GM21576 (cell line): ENCODE measurements around the gene VAC14.

Experiments
- ATAC-seq: cut with Tn5 transposase; IDR thresholded peaks from one replicate; pipeline ENCODE4 v1.9.1; 2021; ENCODE audit warnings: mild to moderate bottlenecking, moderate library complexity; ENCODE audit not compliant: unreplicated experiment

The VAC14 gene

DNA sequence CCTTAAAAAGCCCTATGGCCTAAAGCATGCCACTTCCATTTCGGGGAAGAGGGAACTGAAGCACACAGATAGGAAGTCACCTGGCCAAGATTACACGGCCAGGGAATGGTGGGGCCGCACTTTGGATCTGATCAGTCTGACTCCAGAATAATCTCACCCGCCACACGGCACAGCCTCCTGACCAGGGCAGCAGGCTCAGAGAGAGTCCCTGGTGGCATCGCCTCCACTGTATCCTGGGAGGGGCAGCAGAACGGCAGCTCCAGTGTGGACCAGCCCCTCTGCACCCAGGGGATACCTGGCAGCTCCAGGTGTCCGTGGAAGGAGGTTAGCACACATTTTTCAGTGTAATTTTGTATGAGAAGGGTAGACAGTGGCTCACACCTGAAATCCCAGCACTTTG lies 35.5 kb downstream of the VAC14 start:
- ATAC-seq: no peak

DNA sequence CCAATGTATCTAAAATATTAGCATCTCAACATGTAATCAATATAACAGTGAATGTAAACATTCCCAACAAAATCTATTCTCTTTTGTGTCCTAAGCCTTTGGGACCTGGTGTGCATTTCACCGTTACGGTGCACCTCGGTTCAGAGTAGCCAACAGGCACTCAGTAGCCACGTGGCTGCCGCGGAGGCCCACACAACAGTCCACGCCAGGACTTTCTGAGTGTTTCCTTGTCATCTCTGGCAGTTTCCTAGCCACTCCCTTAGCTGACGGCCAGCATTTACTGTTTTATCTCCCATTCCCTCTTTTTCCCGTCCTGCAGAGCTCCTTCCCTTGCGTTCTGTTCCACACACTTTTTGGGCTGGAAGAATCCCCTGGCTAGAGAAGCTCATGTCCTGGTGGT lies 36.3 kb downstream of the VAC14 start:
- ATAC-seq: no peak

DNA sequence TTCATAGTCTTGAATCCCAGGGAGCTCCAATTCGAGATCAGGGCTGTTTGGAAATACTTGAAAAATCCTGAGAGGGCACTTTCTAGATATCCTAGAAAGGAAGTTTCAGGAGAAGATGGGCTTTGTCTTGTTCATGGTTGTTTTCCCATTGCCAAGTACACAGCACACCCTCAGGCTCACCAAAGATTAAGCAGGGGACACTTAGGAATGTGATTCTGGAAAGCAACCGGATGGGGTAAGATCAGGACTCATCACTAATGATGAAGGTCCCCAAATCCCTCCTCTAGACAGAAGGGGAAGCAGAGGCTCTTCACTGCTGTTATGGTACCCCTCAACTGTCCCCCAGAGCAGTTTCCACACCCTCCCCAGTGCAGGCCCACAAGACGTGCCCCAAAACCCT lies 40.7 kb downstream of the VAC14 start:
- ATAC-seq: no peak

DNA sequence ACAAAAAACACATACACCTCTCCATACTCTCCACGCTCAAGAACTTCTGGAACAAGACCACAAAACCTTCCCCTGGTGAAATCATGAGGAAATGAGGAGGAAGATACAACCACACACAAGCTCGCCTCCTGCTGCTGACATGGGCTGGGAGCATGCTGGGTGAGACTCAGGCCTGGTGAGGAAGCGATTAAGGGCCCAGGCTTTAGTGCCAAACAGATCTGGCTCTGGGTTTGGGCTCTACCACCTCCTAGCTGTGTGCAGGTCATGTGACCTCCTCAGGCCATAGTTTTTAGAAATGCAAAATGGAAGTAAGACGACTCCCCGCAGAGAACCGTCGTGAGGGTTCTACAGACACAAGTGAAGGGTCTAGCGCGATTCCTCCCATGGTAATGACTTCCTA lies 41.3 kb downstream of the VAC14 start:
- ATAC-seq: no peak

DNA sequence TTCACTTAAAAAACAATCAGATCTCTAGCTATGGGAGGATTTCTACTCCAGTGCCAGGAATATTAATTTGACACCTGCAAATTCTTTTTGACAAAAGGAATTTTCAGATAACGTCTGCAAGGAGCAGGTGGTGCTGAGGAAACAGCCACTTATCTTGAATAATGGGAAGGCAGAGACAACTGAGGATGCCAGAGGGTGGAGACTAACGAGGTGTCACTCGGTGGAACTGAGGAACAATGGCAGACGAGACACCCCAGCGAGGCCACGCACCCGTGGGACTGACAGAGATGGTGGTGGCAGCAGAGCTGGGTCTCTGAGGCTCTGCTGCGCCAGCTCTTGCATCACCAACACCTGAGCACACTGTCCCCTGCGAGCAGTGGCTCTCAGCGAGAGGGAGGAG lies 42.2 kb downstream of the VAC14 start:
- no peak for ATAC-seq

DNA sequence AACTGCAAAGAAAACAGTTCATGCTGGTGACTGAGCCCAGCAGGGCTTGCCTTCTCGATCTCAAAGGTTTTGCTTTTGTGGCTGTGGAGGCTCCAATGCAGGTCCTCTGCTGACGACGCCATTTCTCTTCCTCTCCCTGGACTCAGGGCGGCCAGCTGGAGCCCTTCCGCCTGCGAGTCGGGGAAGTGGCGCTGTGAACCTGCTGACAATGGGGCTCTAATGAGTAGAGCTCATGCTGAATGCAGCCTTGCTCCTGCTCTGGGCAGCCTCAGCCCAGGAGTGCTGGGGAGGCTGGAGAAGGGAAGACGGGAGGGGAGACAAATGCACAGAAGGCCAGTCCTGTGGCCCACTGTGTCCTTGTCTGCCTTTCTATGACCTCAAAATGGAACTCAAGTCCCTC lies 43.8 kb downstream of the VAC14 start:
- no peak for ATAC-seq

DNA sequence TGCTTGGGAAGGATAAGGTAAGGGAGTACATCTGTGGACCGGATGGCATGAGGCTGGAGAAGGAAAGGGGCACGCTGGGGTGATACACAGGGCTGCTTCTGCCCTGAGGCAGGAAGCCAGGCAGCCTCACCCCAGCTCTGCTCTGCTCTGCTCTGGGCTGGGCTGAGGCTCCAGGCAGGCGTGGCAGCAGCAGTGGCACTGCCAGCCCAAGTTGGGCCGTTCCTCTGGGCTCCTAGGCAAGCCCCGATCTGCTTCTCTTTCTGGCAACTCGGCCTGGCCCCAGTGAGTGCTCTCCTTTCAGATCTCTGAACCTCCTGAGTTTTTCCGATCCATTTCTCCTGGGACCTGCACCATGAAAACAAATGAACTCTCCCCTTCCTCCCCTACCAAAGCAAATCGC lies 44.9 kb downstream of the VAC14 start:
- no peak for ATAC-seq

DNA sequence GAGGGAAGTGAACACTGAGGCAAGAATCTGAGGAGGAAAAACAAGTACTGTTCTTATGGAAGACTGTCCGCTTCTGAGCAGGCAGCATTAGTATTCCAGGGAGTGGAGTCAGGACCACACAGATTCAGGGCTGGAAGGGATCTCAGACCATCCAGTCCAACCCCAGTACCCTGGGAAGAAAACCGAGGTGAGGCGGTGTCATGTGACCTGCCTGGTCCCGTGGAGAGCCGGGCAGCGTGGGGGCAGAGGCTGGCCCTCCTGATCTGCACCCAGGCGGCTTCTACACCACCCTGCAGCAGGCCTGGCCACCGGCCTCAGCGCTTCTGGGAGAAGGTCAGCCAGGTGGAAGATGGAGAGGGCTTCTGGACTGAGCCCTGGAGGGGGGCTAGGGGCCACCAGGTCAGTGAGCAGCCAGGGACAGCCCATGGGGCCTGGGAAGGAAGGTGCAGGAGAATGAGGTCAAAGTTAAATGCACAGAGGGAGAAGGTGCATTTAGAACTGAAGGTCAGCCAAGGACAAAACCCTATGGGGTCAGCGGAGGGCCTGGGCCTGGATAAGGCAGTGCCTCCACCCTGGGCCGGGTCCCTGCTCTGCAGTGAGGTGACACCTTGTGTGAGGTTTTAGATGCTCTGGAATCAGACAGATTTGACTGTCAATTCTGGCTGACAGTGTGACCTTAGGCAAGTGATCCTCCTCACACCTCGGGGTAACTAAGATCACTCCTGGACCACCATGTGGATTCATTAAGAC lies 45.9 kb downstream of the VAC14 start:
- ATAC-seq: no peak

DNA sequence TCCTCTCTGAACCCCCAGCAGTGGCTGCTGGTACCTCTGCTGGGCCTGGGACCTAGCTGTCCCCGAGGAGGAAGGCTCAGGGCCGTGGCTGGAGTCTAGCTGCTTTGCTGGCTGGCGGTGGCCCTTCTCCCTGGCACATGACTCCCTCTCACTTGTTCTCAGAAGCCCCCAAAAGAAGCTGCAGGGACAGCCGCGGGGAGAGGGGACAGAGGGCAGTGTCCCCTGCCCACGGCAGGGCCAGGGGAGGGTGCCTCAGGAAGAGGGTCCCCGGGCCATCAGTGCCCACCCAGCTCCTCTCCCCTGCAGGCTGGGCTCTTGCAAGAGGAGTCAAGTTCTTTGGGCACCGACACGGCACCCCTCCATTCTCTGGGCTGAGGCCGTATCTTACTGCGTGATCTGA lies 46.6 kb downstream of the VAC14 start:
- ATAC-seq: no peak

DNA sequence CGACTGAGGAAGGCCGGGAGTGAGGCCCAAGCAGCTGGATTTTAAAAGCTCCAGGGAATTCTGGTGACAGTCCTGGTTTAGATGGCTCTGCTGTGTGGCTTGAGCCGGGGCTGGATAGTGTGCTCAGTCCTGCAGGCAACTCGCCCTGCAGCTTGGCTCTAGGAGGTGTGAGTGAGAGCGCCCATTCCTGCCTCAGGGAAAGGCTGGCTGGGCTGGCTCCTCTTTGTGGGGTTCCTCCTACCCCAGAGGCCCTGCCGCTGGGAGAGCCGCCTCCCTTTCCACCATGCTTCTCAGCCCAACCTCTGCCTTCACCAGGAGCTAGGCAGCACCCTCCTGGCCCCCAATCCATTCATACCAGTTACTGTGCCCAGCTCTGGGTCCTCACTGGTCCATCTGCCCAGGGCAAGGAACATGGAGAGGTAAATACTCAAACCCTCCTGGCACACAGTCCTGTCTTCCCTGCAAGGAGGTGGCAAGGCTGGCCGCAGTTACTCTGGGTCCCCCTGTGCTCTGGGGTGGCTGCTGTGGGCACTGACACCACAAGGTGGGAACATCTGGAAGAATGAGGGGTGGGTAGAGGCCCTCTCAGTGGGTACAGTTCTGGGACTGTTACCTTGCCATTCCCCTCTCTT lies 47.1 kb downstream of the VAC14 start:
- no peak for ATAC-seq

DNA sequence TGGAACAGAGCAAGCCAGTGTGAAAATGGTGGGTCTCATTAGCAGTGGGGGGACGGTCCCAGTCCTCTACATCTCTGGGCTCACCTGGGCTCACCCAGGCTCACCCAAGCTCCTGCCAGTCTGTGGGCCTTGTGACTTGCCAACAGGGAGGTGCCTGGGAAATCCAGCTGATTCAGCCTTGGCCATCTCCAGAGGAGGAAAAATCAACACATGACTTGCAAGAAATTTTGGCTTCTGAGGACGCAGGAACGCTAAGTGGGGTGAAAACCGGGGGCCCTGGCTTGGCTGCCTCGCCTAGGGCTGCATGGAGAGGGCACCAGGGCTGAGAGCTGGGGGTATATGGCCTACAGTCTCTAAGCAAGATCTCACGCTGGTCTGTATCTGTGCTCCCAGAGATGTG lies 47.7 kb downstream of the VAC14 start:
- no peak for ATAC-seq

DNA sequence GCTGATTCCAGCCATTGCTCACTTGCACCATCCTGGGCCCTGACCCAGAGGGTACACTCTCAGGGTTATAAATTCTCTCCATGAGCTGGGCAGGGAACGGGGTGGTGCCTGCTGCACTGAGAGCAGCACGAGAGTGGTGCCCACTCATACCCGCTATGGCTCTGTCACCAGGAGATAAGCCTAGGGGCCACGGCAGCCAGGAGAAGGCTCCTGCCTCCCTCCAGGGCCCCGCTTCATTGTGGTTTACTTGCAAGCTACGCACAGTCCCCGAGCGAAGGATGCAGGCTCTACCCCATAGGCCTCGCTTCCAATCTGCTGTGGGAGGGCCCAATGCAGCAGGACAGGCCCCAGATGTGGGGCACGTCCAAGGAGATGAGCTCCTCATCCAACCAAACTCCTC lies 48.5 kb downstream of the VAC14 start:
- no peak for ATAC-seq

DNA sequence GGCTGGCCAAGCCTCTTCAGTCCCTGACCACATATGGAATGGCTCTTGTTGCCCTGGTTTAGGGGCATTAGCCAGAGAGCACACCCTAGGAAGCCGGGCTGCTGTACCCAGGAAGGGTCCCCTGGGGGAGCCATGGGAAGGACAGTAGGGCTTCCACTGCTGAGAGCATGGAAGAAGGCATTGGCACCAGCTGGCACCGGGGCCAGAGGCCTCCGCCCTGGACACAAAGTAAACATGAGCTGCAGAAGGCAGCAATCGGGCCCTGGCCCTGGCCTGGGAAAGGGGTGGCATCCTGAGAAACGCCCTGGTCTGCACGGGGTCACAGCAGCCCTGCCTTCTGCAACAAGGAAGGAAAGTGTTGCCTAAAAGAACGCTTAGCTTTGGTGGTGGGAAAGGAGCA lies 49.4 kb downstream of the VAC14 start:
- ATAC-seq: no peak

DNA sequence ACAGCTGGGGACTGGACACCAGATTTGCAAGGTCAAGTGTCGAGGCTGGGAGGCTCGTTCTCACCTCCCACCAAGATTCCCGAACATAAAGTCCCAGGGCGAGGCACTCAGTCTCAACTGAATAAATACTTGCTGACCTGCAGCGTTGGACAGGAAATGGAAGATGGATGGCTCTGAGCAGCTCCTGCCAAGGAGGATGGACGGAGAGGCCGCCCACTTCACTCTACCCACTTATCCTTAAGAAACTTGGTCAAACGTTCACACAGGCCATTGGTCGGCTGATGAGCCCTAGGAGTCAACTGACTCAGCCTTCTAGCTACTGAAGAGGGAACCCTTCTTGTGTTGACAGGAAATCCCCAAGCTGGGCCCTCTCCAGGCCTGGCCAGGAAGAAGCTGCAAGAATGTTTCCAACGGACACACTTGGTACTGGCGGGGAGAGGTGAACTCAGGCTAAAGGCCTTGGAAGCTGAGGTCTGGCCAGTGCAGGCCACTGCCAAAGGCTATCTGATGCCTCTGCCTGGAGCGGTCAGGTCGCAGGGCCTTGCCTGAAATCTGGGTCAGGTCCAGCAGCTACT lies 50.0 kb downstream of the VAC14 start:
- ATAC-seq: no peak

DNA sequence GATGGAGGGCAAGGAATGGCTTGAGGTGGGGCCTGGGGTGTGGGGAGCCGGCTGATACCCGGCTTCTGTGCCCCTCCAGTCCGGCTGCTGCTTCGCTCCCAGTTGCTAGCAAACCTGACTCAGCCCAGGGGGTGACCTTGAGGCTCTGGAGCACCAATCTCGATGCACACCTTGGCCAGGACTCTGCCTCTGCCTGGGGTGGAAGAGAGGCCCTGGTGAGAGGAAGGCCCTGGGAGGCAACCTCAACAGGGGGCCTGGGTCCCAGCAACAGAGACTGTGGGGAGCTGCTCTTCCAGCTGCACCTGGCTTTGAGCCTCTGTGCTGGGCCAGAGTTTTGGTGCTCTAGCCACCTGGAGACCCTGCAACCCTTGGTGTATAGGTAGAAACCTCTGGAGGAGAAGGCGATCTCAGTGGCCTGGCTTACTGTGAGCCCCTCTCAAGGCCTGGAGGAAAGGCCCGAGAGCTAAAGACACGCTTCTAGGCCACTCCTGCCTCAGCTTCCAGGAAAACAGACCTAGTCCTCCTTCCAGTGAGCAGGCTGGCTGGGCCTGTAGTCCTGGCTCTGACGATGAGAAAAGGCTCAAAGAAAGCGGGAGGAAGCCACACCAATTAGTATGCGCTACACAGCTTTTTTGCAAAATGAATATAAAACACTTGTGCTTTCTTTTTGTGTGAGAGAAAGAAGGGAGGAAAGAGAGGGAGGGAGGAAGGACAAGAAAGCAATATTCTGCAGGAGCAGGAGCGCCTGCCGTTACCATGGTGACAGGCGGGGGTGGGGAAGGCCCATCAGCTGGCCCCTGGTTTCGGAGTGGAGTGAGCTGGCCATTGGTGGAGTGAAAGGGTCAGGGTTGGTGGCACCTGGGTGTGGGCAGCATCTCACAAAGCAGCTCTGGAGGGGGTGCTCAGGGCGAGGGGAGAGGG lies 51.0 kb downstream of the VAC14 start:
- no peak for ATAC-seq

DNA sequence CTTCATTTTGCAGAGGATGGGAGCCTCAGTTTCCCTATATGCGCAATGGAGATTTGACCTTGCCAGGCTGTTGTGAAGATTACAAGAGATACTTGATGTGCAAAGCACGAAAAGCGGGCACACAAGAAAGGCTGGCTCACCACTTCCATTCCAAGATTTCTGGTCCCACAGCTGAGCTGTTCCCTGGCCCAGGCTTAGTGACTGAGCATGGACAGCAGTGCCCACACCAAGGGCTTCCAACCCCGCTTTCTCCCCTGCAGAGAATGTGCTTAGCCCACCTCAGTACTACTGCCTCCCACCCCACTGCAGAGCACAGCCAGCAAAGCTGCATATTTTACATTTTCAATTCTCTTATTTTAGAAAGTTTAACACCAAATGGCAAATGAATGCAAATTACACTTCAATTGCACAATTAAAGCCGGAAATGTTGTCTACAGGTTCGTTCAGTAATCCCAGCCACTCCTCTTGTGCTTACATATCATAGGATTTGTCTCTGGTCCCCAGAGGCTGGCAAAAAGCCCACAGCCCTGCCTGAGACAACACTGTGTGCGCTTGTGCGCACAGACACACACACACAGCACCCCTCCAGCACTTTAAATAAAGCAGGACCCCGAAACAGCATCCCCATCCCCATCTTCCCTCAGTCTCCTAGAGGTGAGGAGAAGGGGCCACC lies 51.8 kb downstream of the VAC14 start:
- ATAC-seq: no peak

DNA sequence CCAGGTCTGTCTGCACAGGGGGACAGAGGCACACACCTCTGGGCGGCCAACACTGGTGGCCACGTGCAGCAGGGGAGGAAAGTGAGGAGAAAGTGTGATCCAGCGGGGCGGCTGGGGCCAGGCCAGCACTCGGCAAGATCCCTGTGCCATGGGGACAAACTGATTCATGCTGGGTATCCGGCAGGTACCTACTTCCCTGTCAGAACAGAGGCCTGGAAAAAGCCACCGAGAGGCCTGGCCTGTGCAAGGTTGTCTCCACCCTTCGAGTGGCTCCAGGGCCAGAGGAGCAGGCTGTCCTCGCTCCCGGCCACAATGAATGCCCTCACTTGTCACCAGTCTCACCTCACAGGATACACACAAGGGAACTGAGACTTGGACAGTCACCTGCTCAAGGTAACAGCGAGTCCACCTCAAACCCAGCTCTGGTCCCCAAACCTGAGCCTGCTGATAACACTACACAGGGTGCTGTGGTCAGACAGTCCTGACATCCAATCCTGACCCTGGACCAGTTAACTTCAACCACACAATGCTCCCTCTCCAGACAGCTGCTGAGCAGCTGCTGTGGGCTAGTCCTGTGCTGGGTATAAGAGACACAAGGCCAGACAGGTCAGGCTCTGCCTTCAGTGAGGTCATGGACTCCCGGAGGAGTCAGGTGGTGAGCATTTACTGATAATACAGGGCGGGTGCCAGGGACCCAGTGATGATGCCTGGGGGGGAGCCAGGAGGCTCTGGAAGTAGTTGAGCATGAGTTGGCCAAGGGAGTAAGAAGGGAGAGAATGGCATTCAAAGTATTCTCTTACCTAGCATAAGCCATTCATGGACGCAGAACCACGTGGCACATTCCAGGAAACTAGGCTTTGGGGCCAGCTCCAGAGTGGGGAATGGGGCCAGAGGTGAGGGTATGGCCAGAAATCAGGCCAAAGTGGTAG lies 53.0 kb downstream of the VAC14 start:
- no peak for ATAC-seq

DNA sequence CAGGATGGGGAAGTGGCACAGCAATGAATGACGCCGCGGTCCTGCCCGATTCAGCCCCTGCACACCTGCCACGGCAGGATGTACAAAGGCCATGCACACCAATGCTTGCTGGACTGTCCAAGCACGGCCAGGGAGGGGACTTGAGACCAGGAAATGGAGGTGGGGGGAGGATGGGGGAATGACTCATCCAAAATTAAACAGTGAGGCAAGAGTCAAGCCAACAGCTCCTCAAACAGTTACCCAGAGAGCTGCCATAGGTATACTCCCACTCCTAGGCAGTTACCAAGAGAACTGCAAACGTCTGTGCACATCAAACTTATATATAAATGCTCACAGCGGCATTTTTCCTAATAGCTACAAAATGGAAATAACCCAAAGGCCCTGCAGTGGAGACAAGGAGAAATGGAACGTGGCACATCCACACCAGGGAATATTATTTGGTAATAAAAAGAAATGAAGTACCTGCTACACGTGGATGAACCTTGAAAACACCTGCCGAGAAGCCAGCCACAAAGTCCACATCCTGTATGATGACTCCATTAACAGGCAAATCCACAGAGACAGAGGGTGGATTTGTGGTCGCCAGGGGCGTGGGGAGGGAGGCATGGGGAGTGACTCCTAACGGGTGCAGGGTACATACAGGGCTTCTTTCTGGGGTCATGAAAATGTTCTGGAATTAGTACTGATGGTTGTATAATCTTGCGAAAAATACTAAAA lies 54.1 kb downstream of the VAC14 start:
- ATAC-seq: no peak

DNA sequence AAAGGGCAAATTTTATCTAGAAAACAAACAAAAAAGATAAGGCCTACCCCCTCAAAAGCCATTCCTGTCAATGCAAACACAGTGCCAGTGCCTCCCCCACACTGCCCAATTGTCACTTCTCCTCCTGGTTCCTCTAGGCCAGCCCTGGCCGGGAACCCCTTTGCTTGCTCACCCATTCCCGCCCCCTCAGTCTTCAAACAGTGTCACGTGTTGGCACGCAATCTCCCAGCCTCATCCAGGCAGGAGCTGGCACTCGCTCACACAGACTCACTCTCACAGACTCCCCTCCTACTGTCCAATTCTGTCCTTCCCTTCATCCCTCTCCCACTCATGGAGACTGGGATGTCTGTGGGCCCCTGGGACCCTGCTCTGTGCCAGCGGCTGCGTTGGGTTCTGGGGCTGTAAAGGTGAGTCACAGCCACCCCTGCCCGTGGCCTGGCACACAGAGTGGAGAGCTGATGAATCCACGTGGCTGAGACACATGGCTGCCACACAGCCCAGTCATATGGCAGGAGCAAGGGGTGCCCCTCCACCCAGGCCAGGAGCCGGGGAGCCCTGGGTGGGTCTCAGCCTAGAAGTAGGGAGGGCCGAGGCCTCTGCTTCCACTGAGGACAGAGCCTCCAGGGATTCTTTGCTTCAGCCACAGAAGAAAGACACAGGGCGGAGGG lies 54.8 kb downstream of the VAC14 start:
- ATAC-seq: no peak
